OCI-LY7 (cell line): Measurements from ENCODE around the gene ATG16L2.

ENCODE experiments used
- CTCF ChIP-seq: fragments of 200-600 bp; sonication (generic); conservative IDR thresholded peaks from 2 replicates; pipeline ENCODE4 v1.5.1; 2014; ENCODE audit warnings: mild to moderate bottlenecking, antibody characterized with exemption, low read length, moderate library complexity, mixed read lengths
- EZH2phosphoT487 ChIP-seq: fragments of 200-600 bp; sonication (generic); IDR thresholded peaks from 2 replicates; pipeline ENCODE4 v1.6.1; 2018; ENCODE audit warnings: low read depth, borderline replicate concordance, mild to moderate bottlenecking, mixed run types, antibody characterized with exemption, low read length, moderate library complexity, mixed read lengths

DNA sequence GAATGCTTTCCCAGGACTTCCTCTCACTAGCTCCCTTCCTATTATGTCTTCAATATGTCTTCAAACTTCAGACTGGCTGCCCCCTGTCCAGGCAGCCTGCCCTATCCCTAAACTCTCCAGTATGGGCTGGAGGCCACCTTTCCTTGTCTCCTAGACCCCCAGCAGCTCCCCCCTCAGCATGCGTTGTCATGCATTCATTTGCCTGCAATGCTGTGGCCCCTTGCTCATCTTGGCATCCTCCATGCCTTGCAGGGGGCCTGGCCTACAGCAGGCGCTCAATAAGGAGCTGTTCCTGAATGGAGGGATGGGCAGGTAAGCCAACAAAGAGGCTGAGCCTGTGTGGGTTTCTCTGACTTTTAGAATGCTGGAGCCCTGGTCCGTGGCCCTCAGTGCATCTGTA lies 45.6 kb upstream of the ATG16L2 start:
- TF ChIP-seq CTCF, result no peak
- TF ChIP-seq EZH2phosphoT487, result no peak
